ENCODE results near the gene SCGB1A1. TPM values are rescaled to one million over a fixed set of nuclear protein-coding genes. Genes with fewer than 3 reads are reported as not detected.

The SCGB1A1 gene
- total RNA-seq, 1 donor from 2014 or later: not detected

DNA sequence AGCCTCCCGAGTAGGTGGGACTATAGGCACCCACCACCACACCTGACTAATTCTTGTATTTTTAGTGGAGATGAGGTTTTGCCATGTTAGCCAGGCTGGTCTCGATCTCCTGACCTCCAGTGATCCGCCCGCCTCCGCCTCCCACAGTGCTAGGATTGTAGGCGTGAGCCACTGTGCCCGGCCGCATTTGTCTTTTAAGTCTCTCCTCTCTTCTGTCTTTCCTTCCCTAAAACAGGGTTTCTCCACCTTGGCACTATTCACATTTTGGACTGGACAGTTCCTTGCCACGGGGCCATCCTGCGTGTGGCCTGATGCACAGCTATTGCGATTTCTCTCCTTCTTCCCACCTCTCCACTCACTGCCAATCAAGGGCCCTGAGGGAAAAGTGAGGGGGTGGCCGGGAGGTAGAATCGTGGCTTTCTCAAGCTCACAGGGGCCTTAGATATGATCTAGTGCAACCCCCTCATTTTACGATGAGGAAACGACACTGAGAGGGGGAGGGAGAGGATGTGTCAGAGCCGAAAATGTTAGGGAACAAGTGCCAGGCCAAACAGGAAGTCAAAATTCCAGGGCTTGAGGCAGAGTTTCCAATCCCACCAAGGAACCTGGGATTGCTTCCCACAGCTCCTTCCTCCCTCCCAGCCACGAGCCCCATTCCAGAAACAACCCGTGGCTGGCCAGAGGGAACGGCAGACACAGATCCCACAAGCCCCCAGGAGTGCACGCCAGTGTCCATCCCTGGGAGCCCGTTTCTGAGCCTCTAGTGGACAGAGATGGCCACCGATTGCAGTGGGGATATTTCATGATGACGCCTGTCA is 21.2 kb downstream of the SCGB1A1 start:
- H3K4me3 Mint-ChIP-seq: no peak overlapping the region
- no peaks in the 10 kb centered on the region for H3K9me3 Mint-ChIP-seq
- no peak for TF ChIP-seq CTCF (conservative IDR thresholded peaks at IDR 0.05)
- H3K27me3 Mint-ChIP-seq: no peaks in the 10 kb centered on the region
- H3K36me3 Mint-ChIP-seq: no peaks in the 10 kb centered on the region
- no peak overlapping the region for H3K27ac Mint-ChIP-seq
- no peak for DNase-seq (ENCODE audit: extremely low spot score, unreplicated experiment)
- peaks cover 29% of the 10 kb centered on the region for H3K4me1 Mint-ChIP-seq (ENCODE audit: unreplicated experiment)

GRCh38 chr11:62443390-62444235 is 24.8 kb downstream of the SCGB1A1 start:
- Mint-ChIP-seq H3K27ac (peak overlapping the region; percentile 2), H3K9me3 (no peaks in the 10 kb centered on the region), H3K36me3 (no peaks in the 10 kb centered on the region), H3K4me1 (ENCODE audit: unreplicated experiment) (peaks cover 28% of the 10 kb centered on the region), H3K27me3 (peaks cover 21% of the 10 kb centered on the region), H3K4me3 (no peak overlapping the region)
- DNase-seq (ENCODE audit: extremely low spot score, unreplicated experiment): no peak
- TF ChIP-seq CTCF (conservative IDR thresholded peaks at IDR 0.05): no peak

- no peaks in the 10 kb centered on the region for H3K9me3 Mint-ChIP-seq
- H3K4me3 Mint-ChIP-seq: no peak overlapping the region
- H3K27ac Mint-ChIP-seq: peak overlapping the region; percentile 2
- TF ChIP-seq CTCF (conservative IDR thresholded peaks at IDR 0.05): no peak
- H3K27me3 Mint-ChIP-seq: peaks cover 21% of the 10 kb centered on the region
- H3K4me1 Mint-ChIP-seq (ENCODE audit: unreplicated experiment): peaks cover 28% of the 10 kb centered on the region
- no peaks in the 10 kb centered on the region for H3K36me3 Mint-ChIP-seq
- DNase-seq (ENCODE audit: extremely low spot score, unreplicated experiment): no peak
Measured at GRCh38 chr11:62444236-62444833, 25.5 kb downstream of the SCGB1A1 start.

DNA sequence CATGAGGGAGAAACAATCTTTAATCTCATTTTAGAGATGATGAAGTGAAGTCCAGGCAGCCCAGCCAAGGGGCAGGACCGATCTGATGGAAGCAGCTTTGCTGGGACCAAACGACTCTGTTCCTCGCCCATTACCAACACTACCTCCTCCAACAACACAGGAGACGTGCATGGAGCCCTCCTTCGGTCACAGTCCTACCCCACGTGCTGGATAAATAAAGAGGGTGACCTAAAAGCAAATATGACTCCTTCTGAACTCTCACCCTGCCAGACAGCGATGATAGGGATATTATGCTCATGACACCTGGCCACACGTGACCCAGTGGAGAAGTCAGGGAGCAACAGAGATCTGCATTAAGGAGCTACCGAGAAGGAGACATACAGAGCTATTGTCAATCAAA is 26.0 kb downstream of the SCGB1A1 start:
- Mint-ChIP-seq H3K27me3 (peaks cover 21% of the 10 kb centered on the region), H3K27ac (peak overlapping the region; percentile 2), H3K9me3 (no peaks in the 10 kb centered on the region), H3K4me3 (no peak overlapping the region), H3K4me1 (ENCODE audit: unreplicated experiment) (peaks cover 24% of the 10 kb centered on the region), H3K36me3 (no peaks in the 10 kb centered on the region)
- no peak for TF ChIP-seq CTCF (conservative IDR thresholded peaks at IDR 0.05)
- no peak for DNase-seq (ENCODE audit: extremely low spot score, unreplicated experiment)

GRCh38 chr11:62445314-62445740 is 26.5 kb downstream of the SCGB1A1 start:
- no peaks in the 10 kb centered on the region for H3K36me3 Mint-ChIP-seq

More at GRCh38 chr11:62445314-62445740, 26.5 kb downstream of the SCGB1A1 start:
- DNase-seq (ENCODE audit: extremely low spot score, unreplicated experiment): no peak
- Mint-ChIP-seq H3K27me3 (peaks cover 21% of the 10 kb centered on the region), H3K4me1 (ENCODE audit: unreplicated experiment) (peaks cover 22% of the 10 kb centered on the region), H3K27ac (no peak overlapping the region), H3K9me3 (no peaks in the 10 kb centered on the region), H3K4me3 (no peak overlapping the region)
- TF ChIP-seq CTCF (conservative IDR thresholded peaks at IDR 0.05): no peak
